GM21515 (cell line): ENCODE results near the gene SHISA5.

Source experiments
- ATAC-seq: cut with Tn5 transposase; IDR thresholded peaks from one replicate; pipeline ENCODE4 v1.9.1; 2021; ENCODE audit not compliant: unreplicated experiment

Gene SHISA5

DNA sequence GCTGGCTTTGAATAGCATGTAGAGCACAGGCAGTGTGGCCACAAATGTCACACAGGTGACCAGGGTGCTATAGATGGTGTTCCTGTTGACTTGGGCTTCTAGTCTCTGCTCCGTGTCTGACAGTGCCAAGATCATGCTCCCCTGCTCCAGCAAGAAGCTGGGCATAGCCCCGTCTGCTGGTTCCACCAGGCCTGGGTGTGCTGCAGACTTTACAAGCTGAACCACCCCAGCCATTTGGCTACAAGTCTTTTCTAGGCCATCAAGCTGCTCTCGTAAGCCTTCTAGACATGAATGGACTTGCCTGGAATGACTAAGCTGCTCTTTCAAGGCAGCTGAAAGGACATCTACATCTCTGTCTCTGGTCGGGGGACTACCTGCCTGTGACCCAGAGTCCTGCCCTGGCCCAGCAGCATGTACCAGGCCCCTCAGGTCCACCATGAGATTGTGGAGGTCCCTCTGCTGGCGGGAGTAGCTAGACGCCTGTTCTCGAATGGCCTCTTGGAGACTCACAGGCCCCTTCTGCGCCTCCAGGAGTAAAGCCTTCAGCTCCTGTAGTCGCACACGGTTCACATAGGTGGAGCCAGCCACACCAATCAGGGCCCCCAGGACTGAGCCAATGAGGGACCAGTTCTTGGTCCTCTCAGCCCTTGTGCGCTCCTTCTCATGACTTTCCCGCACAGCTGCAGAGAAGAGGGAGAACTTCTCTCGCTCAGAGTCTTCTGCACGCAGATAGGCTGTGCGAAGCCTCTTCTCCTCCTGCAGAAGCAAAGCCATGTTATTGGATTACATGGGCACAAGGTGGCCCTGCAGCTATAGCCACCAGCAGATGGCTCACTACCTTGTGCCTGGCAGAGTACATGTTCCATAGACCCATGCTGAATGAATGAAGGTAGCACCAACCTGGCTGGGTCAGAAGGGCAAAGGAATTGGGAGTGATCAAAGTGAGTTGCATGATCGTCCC, 71.3 kb downstream of the SHISA5 start:
- ATAC-seq: no peak

DNA sequence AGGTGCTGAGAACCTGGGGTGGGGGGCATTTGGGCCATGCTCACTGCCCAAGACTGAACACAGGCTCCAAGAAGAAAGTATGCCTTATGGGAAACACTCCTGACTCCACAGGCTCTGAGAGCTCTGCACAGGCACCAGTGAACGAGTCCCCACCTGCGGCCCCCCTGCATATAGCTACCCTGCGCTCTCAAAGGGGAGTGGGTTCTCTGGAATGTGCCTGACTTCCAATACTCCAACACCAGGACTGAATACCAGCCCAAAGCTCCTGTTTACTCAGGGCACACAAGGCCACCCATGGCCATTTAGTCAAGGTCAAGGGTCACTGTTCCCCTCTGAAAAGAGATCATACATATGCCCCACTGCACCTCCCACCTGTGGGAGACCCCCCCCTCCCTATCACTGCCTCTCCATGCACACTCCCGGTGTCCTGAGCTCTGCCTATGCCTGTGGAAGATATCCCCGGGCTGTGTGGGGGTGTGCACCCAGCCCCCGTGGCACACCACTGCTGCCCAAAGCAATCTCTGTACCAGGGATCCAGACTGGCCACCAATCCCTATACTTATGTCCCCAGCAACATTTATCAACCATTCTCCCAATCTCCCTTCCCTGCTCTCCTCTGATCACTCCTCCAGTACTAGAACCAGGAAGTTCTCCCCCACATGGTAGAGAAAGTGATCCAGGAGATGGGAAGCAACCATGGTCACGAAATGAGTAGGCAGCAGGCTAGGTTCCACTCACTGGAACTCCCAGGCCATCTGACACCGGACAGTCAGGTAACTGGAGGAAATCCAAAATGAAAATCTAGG, 72.5 kb downstream of the SHISA5 start:
- no peak for ATAC-seq

DNA sequence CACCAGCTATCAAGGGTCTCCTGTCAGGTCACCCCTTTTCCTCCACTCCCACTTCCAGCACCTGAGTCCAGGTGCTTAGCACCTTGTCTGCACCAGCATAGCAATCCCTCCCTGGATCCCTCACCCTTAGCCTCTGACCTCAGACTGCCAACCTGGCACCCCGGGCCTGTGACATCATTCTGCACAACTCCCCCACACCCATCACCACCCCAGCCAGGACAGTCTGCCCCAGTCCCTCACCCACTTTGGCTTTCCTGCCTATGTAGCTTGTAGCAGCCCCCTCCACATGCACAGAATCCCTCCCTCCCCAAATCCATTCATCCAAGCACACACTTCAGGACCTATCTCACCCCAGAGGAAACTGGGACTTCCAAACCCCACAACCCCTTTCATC, 73.3 kb downstream of the SHISA5 start:
- ATAC-seq: no peak

DNA sequence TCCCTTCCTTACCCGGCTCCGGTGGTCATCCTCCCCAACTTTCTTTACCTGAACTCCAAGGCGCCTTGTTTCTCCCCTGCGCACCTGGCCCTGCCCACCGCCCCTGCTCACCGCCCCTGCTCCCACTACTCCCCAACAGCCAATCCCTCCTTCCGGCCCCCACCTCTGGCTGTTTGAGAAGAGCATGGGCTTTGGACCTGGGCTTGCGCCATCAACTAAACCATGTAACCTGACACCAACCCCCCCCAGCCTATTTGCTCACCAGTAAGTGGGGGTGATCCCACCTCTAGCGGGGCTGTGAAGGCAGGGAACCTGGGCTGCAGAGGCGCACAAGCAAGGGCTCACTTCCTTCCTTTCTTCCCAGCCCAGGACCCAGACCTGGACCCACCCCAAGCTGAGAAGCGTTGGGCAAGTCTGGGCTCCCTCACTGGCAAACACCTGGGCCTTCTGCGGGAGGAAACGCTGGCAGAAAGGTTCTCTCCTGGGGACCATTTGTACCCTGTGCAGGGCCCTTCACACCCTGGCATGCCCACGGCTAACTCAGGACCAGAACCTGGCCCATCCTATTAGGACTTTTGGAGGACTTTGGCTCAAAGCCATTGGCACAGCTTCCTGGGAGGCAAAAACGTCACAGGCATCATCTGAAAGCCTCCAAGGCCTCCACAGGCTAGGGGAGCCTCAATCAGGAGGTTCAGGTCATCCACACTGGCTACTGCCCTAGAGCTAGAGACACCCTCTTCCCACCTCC, 73.8 kb downstream of the SHISA5 start, which contains the start of gene PLXNB1:
Gene PLXNB1 (minus strand): TSS at position 127 of the 748 bp plus-strand sequence. CDS start 5,475 bp downstream, outside the sequence.
- no peak for ATAC-seq

DNA sequence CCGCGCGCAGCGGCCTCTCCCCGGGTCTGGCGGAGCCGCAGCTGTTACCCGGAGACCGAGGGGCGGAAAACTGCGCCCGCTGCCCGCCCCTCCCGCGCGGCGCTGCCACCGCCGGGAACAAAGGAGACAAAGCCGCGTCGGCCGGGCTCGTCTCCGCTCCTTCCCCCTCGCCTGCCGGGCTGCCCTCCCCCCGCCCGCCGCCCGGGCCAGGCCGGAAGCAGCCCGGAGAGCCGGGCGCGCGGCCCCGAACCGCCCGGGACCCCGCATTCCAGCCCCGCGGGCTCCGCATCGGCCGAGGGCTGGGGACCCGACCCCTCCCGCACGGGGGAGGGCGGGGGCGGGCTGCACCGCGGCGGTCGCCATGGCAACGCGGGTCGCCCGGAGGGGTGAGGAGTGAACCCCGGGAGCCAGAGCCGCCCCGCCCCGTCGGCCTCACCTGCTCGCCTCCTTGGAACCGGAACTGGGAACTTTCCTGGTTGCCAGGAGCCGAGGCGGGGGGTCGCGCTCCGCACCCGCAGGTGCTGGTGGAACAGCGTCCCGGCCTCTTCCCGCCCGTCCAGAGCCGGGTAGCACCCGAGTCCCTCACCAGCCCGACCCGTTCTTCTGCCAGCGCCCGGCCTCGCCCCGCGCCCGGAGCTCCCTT, 74.5 kb downstream of the SHISA5 start:
- ATAC-seq: peak; percentile 31

DNA sequence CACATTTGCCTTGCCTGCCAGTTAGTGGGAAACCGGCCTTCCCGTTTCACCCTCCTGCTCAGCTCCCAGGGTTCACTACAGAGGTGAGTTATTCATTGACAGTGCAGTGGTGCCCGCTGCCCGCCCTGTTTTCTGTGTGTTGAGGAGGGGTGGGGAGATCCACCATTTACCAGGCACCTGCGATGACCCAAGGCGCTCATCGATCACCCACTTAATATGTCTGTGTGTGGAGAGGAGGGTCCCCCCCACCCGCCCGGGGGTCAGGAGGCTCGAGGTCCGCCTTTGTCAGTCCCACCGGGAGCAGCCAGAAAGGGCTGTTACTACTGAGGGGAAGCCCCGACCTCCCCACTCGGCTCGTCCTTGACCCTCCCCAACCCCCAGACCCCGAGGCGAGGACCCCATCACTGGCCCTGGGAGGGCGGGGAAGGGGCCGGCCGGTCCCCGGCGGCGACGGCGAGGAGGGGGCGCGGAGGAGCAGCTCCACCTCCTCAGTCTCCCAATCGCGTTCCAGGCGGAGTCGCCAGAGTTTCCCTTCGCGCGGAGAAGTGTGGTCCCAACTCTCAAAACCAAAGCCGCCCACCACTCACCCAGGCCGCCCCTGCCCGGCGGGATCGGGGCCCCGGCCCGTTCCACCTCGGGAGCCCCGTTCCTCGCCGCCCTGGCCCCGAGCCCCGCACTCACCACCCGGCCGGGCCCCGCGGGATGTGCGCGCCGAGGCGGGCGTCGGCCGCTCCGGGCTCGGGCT, 75.2 kb downstream of the SHISA5 start:
- peak; percentile 32 for ATAC-seq

DNA sequence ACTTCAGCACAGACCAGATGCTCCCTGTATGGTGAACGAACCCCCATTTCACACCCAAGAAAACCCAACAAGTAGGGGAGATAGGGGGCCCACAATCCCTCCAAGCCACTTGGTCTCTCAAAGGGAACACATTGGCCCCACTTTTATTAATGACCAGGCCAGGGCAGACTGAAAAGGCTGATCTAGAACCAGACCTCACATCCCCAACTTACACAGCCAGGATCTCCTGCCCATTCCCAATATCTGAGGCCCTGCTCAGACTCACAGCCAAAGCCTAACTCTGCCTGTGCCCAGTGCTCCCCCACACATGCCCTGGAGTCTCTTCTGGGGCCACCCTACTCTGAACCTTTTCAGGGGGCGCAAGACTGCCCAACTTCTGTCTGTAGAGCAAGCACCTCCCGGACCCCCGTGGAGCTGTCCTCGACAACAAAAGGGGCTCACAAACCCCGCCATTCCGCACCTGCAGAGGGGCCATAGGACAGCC, 75.8 kb downstream of the SHISA5 start:
- no peak for ATAC-seq

DNA sequence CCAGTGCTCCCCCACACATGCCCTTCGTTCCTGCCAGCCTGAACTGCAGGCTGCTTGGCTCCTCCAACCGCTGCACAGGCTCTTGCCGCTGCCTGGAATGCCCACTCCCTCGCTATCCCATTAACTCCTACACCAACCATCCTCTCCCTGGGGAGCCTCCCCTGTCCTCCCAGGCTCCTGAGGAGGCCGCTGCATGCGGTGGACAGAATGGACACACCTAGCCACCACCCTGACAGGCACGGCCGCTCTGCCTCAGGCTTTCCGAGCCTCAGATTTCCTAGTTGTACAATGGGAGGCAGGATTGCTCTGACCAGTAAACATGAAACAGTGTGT, 76.4 kb downstream of the SHISA5 start:
- ATAC-seq: no peak

DNA sequence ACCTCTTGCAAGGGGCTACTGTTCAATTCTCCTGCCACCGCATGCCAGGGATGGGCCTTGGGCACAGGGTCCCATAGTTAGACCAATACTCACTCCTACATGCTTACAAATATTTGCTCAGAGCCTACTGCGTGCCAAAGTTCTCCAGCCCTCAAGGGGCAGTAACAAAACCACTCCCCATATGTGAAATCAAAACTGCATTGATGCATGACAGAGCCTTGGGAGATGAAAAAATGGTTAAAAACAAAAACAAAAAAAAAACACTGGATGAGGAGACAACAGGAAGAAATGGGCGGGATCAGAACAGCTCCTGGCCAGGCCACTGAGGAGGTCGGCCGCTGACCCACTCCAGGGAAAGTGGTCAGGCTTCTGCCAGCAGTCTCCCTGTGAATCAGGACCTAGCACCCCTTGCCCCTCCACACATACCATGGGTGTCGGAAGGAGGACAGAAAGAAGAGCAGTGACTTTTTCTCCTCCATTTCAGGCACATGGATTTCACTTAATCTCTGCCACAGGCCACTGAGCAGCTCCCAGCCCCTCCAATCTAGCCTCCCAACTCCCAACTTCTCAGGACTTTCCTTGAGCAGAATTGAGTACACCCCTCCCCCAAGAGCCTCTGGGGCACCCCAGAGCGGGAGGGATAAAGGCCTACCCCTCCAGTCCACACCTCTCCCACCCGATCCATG, 76.9 kb downstream of the SHISA5 start:
- no peak for ATAC-seq

DNA sequence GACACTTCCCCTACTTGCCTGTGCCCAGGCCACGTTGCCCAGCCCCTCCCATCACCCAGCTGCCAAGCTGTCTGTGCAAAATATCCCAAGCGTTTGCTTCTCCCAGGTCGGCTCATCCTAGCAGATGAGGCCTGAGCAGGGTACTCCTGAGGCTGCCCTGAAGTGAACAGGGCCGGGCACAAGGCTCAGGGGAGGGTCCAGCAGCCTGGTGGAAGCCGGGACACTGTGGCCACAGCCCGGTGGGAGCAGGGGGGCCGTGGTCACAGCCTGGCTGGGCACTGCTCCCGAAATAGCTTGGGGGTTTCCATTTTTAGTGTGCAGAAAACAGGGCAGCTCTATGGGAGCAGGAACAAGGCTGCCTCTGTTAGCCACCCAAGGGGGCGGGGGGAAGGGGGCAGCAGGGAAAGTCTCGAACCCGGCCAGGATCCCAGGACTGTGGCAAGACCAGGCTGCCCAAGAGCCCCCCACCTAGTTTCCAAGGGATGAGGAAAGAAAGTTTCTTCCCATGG, 77.5 kb downstream of the SHISA5 start:
- ATAC-seq: no peak

DNA sequence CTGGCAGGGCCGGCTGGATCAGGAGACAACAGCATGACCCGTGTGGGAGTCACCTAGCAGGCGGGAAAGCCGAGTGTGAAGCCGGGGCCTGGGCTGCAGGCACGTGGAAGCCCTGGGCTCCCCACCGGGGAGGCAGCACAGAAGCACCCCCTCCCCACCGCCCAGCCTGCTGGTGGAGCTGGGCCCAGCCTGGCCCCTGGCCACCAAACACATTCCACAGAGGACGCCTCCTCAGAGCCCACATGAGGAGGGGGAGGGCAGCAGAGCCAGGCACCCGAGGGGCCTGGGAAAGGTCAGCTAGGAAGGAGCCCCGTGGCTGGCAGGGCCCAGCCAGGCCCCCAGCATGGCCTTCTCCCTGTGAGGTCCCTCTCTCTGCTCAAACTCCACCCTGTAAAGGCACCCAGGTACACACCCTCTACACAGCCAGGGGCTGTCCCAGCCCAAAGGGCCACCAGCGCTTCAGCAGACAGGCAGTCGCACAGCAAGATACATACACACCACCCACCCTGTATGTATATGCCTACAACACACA, 78.6 kb downstream of the SHISA5 start:
- no peak for ATAC-seq

DNA sequence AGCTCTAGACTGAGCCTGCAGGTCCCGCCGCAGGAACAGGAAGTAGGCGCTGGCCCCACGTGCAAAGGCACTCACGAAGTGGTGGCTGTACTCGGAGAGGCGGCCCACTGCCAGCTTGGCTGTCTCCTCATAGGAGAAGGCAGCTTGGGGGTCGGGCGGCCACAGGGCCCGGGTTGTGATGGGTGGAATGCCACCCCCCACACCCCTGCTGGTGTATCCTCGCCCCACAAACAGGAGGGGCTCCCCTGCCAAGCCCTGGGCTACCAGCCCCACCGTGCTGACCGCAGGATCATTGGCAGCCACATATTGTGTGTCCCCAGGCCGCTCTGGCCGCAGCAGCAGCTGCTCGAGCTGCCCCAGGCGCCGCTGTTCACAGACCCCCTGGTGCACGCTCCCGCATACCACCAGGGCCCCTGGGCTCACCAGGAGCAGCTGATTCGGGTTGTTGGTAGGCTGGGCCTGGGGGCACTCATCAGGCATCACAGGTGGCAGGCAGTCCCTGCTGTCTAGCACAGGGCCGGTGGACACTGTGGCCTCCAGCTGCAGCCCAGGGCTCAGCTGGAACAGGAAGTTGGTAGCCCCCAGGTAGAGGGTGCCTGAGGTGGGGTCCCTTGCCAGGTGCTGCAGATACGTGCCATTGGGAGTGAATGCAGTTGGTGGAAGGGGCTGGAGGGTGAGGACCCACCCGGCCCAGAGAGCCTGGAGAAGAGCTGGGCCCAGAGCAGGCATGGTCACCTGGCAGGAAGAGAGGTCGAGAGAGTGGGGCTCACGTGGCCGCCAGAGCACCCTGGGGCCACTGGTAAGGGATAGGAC, 79.9 kb downstream of the SHISA5 start:
- no peak for ATAC-seq

DNA sequence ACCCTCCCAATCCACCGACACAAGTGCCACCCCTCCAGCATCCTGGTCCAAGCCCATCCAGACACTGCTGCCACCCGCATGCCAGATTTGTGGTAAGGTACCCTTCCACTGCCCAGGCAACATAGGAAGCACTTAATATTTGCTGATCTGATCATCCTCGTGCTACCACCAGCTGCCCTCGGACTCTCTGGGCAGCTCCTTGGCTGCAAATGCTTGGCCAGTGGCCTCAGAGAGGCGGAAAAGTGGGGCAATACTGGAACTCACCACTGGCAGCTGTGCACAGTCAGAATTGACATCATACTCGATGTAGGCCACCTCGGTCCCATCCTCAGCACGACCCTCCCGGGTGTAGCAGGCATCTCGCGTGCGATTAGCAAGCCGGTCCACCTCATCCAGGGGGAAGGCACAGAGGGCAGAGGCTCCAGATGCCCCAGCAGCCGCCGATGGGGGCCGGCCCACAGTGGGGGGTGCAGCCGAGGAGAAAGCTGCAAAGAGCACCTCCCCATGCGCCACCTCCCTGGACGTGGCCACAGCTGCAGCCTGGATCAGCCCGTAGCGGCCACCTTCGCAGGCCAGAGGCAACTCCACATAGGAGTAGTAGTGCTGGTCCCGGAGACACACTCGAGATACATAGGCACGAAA, 80.6 kb downstream of the SHISA5 start:
- no peak for ATAC-seq

DNA sequence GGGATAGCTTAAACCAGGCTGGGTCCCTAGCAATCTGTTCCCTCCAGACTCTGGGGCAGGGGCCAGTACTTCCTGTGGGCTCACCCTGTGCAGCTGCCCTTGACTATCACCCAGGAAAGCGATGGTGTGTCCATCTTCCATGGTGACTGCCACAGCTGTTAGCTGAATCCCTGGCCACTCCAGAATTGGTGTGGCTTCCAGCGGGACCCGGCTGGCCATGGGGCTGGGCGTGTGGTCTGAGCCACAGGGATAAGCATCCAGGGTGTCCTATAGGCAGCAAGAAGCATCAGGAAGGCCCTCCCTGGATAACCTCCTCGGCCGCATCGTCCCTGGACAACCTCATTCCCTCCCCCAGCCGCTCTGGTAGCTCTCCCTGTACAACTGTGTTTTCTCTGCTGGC, 81.3 kb downstream of the SHISA5 start:
- no peak for ATAC-seq

DNA sequence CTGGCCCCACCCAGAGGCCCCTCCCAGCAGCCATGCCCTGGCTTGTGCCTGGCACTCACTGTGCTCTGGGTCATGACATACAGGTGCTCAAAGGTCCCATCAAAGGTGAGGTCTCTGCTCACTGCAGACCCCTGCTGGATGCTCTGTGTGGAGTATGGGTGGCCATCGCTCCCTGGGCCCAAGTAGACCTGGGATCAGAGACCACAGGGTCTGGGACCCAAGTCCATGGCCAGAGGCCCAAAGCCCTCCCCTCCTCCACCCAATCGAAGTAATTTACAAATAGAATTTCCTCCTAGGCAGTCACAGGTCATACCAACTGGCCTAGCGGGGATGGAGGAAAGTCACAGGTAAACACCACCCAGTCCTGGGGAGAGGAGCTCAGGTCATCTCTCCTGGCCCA, 81.7 kb downstream of the SHISA5 start:
- no peak for ATAC-seq

DNA sequence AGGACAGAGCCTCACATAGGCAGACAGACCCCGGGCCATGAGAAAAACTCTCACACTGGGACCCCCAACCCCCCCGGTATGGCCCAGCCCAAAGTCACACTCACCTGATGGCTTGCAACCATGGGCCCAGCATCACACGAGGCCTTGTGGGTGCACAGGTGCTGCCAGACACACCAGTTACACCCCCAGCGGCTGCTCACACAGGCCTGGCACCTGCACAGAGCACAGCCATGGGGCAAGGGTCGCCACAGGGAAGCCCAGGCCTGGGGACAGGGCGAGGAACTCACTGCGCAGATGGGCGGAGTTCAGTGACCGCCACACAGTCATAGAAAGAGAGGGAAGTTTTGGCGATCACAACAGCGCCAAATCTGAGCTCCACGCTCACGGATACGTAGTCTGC, 83.4 kb downstream of the SHISA5 start:
- ATAC-seq: no peak

DNA sequence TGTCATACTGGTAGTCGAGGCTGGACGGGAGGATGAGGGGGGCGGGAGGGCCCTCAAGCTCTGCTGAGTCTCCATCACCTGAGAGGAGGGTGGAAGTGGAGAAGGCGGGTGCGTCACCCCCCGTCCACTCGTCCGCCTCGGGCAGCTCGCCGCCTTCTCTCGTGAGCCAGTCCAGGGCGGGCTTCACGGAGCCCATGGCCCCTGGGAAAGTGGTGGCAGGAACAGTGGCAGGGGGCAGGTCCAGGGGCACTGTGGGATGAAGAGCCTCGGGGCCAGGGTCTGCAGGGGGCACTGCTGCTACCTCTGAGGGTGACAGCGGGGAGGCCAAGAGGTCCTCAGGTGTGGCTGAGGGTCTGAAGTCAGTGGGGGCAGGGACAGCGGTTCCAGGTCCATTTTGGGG, 84.4 kb downstream of the SHISA5 start:
- no peak for ATAC-seq

DNA sequence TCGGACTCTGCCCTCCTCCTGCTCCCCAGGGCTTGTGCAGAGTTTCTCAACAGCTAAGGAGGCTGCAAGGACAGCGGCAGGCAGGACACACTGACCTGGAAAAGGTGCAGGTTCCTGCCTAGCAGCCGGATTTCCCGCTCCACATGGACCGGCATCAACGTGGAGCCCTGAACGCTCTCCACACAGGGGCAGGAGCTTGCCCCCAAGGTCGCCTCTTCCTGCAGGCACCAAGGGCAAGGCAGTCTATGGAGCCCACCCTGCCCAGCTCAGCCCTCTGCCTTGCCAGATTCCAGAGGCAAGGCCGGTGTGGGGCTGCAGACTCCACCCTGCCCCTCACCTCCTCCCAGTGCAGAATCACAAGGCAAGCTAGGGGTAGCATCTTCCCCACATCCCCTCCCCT, 84.8 kb downstream of the SHISA5 start:
- no peak for ATAC-seq
